Thyroid gland (tissue), 4 donors: Measurements from ENCODE around the gene MORC1. TPM values are rescaled to one million over a fixed set of nuclear protein-coding genes. Genes with fewer than 3 reads are reported as not detected.
"Not testable (repeated sequence)": the region's sequence is repeated elsewhere in the genome, so short reads cannot be mapped to it uniquely, and the experiment has no call there.

ENCODE experiments used
- DNase-seq, 2 donors: peaks; one replicate each; pipeline ENCODE4 v3.0.0-alpha.2; 2019
- H3K27ac ChIP-seq, 3 donors: fragments of 200-600 bp; sonication (generic); 1 replicate in 2 of 3; 2 replicates in 1 of 3; pipeline ENCODE4 v1.5.1; 2016 to 2019; ENCODE audit warnings: mild to moderate bottlenecking in 1 of 3, moderate library complexity in 1 of 3
- H3K27me3 ChIP-seq: fragments of 200-600 bp; sonication (generic); one replicate; pipeline ENCODE4 v1.5.1; 2019
- H3K36me3 ChIP-seq, 2 donors: fragments of 200-600 bp; sonication (generic); one replicate each; pipeline ENCODE4 v1.5.1; 2016 to 2019
- H3K4me1 ChIP-seq, 2 donors: fragments of 200-600 bp; sonication (generic); one replicate each; pipeline ENCODE4 v1.5.1; 2017 to 2019
- H3K4me3 ChIP-seq, 3 donors: fragments of 200-600 bp; sonication (generic); replicated peaks in 1 of 3; 1 replicate in 2 of 3; 2 replicates in 1 of 3; pipeline ENCODE4 v1.5.1; 2016; ENCODE audit warnings: mild to moderate bottlenecking in 1 of 3
- H3K9me3 ChIP-seq: fragments of 200-600 bp; sonication (generic); one replicate; pipeline ENCODE4 v1.5.1; 2017
- CTCF ChIP-seq, 6 experiments: fragments of 200-600 bp in 3 of 6; fragments of 450-650 bp in 3 of 6; sonication (generic) in 3 of 6; IDR thresholded peaks; one replicate each; pipeline ENCODE4 v1.5.1; 2016 to 2019; ENCODE audit warnings: antibody characterized with exemption in 6 of 6, mild to moderate bottlenecking in 2 of 6, inconsistent platforms in 1 of 6, moderate library complexity in 1 of 6
- POLR2A ChIP-seq, 2 donors: fragments of 450-650 bp; IDR thresholded peaks; one replicate each; pipeline ENCODE4 v1.6.1; 2017; ENCODE audit warnings: antibody characterized with exemption in 2 of 2, mild to moderate bottlenecking in 2 of 2, moderate library complexity in 1 of 2
- WGBS, 2 donors: methylation state at CpG; one replicate each; pipeline ENCODE4 v1.1.5; 2017; 5-methylcytosine and 5-hydroxymethylcytosine counted together
- intact Hi-C: fragments of 100-400 bp; cut with DNase I; formaldehyde crosslinking; loops from one replicate; pipeline ENCODE4 v1.15.1; 2023
- total RNA-seq, 4 donors: library from RNA; depleted of rRNA; stranded (reverse); fragments of >200 nt; gene quantifications; one replicate each; pipeline ENCODE4 v1.2.3, GENCODE V29; 2016

The MORC1 gene
- total RNA-seq, 4 donors from 2014 or later, result 0.13 TPM; not detected in 3

GRCh38 chr3:109091846-109092245 is 26.1 kb downstream of the MORC1 start:
- no peak overlapping the region for H3K27ac ChIP-seq
- TF ChIP-seq CTCF (IDR thresholded peaks at IDR 0.05) (no peak), POLR2A (IDR thresholded peaks at IDR 0.05) (no peak)
- H3K9me3 ChIP-seq, result no peaks in the 10 kb centered on the region
- WGBS, 2 donors, result 37 to 39% methylated on average over 2 of the region's 2 CpGs
- H3K4me1 ChIP-seq, result no peaks in the 10 kb centered on the region
- no peaks in the 10 kb centered on the region for H3K27me3 ChIP-seq
- no peaks in the 10 kb centered on the region for H3K36me3 ChIP-seq
- H3K4me3 ChIP-seq, result no peak overlapping the region
- no peak for DNase-seq
- intact Hi-C loops, result no loop called here

GRCh38 chr3:109089265-109089664 is 28.7 kb downstream of the MORC1 start:
- no peak overlapping the region for H3K27ac ChIP-seq
- intact Hi-C loops, result no loop called here
- no peaks in the 10 kb centered on the region for H3K27me3 ChIP-seq
- no peaks in the 10 kb centered on the region for H3K36me3 ChIP-seq
- no peaks in the 10 kb centered on the region for H3K4me1 ChIP-seq
- WGBS, 2 donors, result 94 to 97% methylated on average over 1 of the region's 1 CpG
- no peaks in the 10 kb centered on the region for H3K9me3 ChIP-seq
- no peak for TF ChIP-seq CTCF (IDR thresholded peaks at IDR 0.05)
- no peak for TF ChIP-seq POLR2A (IDR thresholded peaks at IDR 0.05)
- no peak for DNase-seq
- H3K4me3 ChIP-seq, result no peak overlapping the region

- 44 to 47% methylated on average over 6 of the region's 6 CpGs for WGBS, 2 donors
- H3K36me3 ChIP-seq, result no peaks in the 10 kb centered on the region
- DNase-seq, result peak; percentile 3 to 4
- no peak overlapping the region for H3K27ac ChIP-seq
- no peaks in the 10 kb centered on the region for H3K27me3 ChIP-seq
- intact Hi-C loops, result no loop called here
- H3K4me3 ChIP-seq, result no peak overlapping the region
- TF ChIP-seq CTCF (IDR thresholded peaks at IDR 0.05) (peak in 4 of 6 experiments; percentile 7 to 44 (median 26)), POLR2A (IDR thresholded peaks at IDR 0.05) (no peak)
- H3K4me1 ChIP-seq, result no peaks in the 10 kb centered on the region
- H3K9me3 ChIP-seq, result no peaks in the 10 kb centered on the region
Measured at GRCh38 chr3:109081746-109082510, 36.0 kb downstream of the MORC1 start.

- DNase-seq, H3K27ac ChIP-seq, H3K4me1 ChIP-seq, intact Hi-C loops, H3K4me3 ChIP-seq, H3K9me3 ChIP-seq, H3K36me3 ChIP-seq, H3K27me3 ChIP-seq: not testable (repeated sequence)
- WGBS, 2 donors, result 91 to 93% methylated on average over 1 of the region's 1 CpG
Measured at GRCh38 chr3:109080090-109080489, 37.8 kb downstream of the MORC1 start.

GRCh38 chr3:109073116-109073515 is 44.8 kb downstream of the MORC1 start:
- no peak for DNase-seq
- 50 to 65% methylated on average over 1 of the region's 1 CpG for WGBS, 2 donors
- no peaks in the 10 kb centered on the region for H3K36me3 ChIP-seq
- H3K9me3 ChIP-seq, result no peaks in the 10 kb centered on the region
- no peaks in the 10 kb centered on the region for H3K4me1 ChIP-seq
- no peaks in the 10 kb centered on the region for H3K27me3 ChIP-seq
- no peak for TF ChIP-seq CTCF (IDR thresholded peaks at IDR 0.05)
- no peak for TF ChIP-seq POLR2A (IDR thresholded peaks at IDR 0.05)
- intact Hi-C loops, result no loop called here
- no peak overlapping the region for H3K27ac ChIP-seq
- no peak overlapping the region for H3K4me3 ChIP-seq
